Kidney epithelial cell (primary cell): Measurements from ENCODE around the gene SPAG17. TPM values are rescaled to one million over a fixed set of nuclear protein-coding genes. Genes with fewer than 3 reads are reported as not detected.

Experiments
- DNase-seq: peaks from one replicate; pipeline ENCODE4 v3.0.0-alpha.2; 2010; ENCODE audit warnings: low read depth
- H3K27me3 ChIP-seq: 2 replicates; pipeline ENCODE4 v1.6.0; 2011; ENCODE audit warnings: low read length; ENCODE audit not compliant: control insufficient read depth, insufficient read depth
- H3K36me3 ChIP-seq: 2 replicates; pipeline ENCODE4 v1.5.1; 2011; ENCODE audit warnings: low read length; ENCODE audit not compliant: control insufficient read depth, insufficient read depth
- H3K4me3 ChIP-seq: 2 replicates; pipeline ENCODE4 v1.5.1; 2011; ENCODE audit warnings: low read depth, mild to moderate bottlenecking, control low read depth, low read length
- total RNA-seq: library from RNA; depleted of rRNA; stranded (reverse); fragments of >200 nt; gene quantifications from 2 replicates; pipeline ENCODE4 v1.2.3, GENCODE V29; 2015
- TF ChIP-seq, protein P1 (sequence below): IDR thresholded peaks from 2 replicates; pipeline ENCODE4 v1.5.1; 2011; ENCODE audit warnings: mild to moderate bottlenecking, moderate library complexity, low read length, control low read depth, inconsistent platforms; ENCODE audit not compliant: insufficient read depth, poor library complexity, severe bottlenecking

Gene SPAG17
- total RNA-seq, 1 donor from 2014 or later: 0.13 TPM

DNA sequence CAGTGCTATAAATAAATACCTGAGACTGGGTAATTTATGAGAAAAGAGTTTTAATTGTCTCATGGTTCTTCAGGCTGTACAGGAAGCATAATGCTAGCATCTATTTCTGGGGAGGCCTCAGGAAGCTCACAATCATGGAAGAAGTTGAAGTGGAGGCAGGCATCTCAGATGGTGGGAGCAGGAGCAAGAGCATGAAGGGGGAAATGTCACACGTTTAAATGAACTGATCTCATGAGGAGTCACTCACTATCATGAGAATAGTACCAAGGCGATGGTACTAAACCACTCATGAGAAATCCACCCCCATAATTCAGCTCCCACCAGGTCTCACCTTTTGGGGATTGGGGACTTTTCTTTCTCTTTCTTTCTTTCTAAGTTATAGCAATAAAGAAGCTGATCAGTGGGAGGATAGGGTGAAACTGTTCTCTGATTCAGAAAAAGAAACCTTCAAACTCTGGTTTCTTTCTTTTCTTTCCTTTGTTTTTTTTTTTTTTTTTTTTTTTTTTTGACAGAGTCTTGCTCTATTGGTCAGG, 17.1 kb upstream of the SPAG17 start:
- H3K4me3 ChIP-seq: no peak overlapping the region
- DNase-seq: no peak
- H3K36me3 ChIP-seq: no peaks in the 10 kb centered on the region
- H3K27me3 ChIP-seq: no peaks in the 10 kb centered on the region
- TF ChIP-seq, protein P1, sequence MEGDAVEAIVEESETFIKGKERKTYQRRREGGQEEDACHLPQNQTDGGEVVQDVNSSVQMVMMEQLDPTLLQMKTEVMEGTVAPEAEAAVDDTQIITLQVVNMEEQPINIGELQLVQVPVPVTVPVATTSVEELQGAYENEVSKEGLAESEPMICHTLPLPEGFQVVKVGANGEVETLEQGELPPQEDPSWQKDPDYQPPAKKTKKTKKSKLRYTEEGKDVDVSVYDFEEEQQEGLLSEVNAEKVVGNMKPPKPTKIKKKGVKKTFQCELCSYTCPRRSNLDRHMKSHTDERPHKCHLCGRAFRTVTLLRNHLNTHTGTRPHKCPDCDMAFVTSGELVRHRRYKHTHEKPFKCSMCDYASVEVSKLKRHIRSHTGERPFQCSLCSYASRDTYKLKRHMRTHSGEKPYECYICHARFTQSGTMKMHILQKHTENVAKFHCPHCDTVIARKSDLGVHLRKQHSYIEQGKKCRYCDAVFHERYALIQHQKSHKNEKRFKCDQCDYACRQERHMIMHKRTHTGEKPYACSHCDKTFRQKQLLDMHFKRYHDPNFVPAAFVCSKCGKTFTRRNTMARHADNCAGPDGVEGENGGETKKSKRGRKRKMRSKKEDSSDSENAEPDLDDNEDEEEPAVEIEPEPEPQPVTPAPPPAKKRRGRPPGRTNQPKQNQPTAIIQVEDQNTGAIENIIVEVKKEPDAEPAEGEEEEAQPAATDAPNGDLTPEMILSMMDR: no peak

DNA sequence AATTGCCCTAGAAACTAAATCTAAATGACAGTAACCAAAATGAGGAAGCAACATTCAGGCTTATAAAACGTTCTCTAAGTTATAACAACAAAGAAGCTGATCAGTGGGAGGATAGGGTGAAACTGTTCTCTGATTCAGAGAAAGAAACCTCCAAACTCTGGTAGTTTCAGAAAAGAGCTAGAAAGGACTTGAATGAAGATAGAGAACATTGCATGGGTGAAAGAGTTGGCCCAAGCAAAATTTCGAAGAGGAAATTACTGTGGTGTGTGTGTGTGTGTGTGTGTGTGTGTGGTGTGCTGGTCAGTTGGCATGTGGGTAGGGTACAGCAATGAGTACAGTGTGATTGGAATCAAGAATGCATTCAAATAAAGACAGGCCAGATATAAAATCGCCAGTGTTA, 16.5 kb upstream of the SPAG17 start:
- DNase-seq: no peak
- H3K4me3 ChIP-seq: no peak overlapping the region
- no peaks in the 10 kb centered on the region for H3K27me3 ChIP-seq
- TF ChIP-seq, protein P1: no peak
- H3K36me3 ChIP-seq: no peaks in the 10 kb centered on the region

DNA sequence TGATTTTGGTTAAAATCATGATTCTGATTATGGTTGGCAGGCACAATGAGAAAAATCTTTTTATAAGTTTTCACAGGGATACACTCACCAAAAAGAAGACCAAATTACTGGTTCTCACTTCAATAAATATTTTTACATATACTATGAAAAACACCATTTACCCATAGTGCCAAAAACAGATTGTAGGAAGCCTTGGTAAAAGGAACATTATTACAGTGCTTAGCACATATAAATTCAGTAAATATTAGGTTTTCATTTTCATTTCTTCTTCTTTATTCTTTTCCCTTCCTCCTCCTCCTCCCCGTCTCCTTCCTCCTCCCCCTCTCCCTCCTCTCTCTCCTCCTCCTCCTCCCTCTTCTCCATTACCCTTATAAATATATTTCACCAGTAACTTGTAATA, 15.8 kb upstream of the SPAG17 start:
- no peak for DNase-seq
- Histone ChIP-seq H3K27me3 (no peaks in the 10 kb centered on the region), H3K36me3 (no peaks in the 10 kb centered on the region), H3K4me3 (no peak overlapping the region)
- TF ChIP-seq, protein P1: no peak

DNA sequence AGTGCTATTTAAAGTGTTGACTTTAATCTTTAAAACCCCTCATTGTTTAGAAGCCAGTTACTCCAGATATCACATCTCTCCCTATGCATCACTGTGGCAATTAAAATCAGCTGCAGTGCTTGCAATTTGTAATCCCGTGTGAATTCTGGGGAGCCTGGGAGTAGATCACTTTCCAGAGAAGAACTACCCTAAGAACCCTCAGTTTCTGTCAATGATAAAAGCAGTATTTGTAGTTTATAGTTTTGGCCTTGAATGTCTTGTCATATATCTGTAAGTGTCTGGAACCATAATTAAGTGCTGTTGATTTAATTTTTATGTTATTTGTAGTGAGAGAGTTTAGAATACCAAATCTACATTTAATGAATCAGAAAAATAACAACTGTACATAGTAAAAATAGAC, 5.5 kb upstream of the SPAG17 start:
- TF ChIP-seq, protein P1: no peak
- Histone ChIP-seq H3K4me3 (no peak overlapping the region), H3K36me3 (no peaks in the 10 kb centered on the region), H3K27me3 (no peaks in the 10 kb centered on the region)
- DNase-seq: no peak

DNA sequence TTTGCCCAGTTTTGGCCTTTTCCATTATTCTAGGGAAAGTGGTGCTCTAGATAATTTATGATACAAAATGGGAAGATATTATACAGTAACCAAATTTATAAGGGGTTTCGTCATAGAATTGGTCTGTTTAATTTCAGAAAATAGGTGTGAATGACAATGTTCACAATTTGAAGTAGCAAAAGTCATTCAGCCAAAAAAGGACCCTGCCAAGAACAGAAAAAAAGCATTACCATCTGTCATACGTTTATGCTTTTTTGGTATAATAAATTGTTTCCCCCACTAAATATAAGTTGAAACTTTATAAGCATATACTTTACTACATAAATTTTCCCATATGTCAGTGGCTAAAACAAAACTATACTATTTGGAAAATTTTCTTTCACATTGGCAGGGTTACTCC, 4.5 kb upstream of the SPAG17 start:
- no peaks in the 10 kb centered on the region for H3K36me3 ChIP-seq
- no peak for DNase-seq
- TF ChIP-seq, protein P1: no peak

DNA sequence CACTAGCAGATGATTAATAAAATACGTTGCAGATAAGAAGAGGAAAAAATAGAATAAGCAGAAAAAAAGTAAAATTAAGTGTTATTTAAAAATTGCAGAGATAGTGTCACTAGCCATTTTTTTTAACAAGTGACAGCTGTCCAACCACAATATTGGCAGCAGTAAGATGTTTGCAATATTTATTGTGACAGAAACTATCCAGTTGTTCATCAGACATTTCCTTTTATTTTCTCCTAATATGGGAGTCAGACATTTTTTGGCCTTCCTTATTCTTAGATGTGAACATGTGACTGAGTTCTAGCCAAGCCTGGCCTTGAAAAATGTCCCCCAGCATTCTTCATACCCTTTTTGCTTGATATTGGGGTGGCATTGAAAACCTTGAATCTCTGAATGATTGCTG, 3.4 kb upstream of the SPAG17 start:
- no peak overlapping the region for H3K4me3 ChIP-seq
- no peak for DNase-seq
- TF ChIP-seq, protein P1: no peak
- H3K27me3 ChIP-seq: no peaks in the 10 kb centered on the region
- no peaks in the 10 kb centered on the region for H3K36me3 ChIP-seq

More for the DNA sequence above, 4.5 kb upstream of the SPAG17 start:
- Histone ChIP-seq H3K4me3 (no peak overlapping the region), H3K27me3 (no peaks in the 10 kb centered on the region)
